ENCODE measurements around the gene AK2.
"Not testable (repeated sequence)": the region's sequence is repeated elsewhere in the genome, so short reads cannot be mapped to it uniquely, and the experiment has no call there.

AK2 gene

GRCh38 chr1:33036526-33037503 lies at the start of gene AK2:
TSS of gene AK2 (minus strand) at chr1:33036883. CDS start at chr1:33036828, 55 bp downstream.
- DNase-seq, result peak; percentile 92

- DNase-seq, result peak; percentile 58
Observed at GRCh38 chr1:33086384-33086850, 49.7 kb upstream of the AK2 start.

- DNase-seq, result no peak
Observed at GRCh38 chr1:33085332-33085731, 48.6 kb upstream of the AK2 start.

GRCh38 chr1:33082575-33083108 lies 46.0 kb upstream of the AK2 start:
- DNase-seq, result no peak

- peak; percentile 16 for DNase-seq
Observed at GRCh38 chr1:33081554-33082305, 45.0 kb upstream of the AK2 start.

- peak; percentile 99 for DNase-seq
Observed at GRCh38 chr1:33080885-33081553, 44.3 kb upstream of the AK2 start, which contains the start of gene AZIN2. TSS of gene AZIN2 (plus strand) at chr1:33081153. CDS start at chr1:33082250, 1,097 bp downstream.

- no peak for DNase-seq
Observed at GRCh38 chr1:33080373-33080772, 43.7 kb upstream of the AK2 start.

GRCh38 chr1:33078030-33078591 lies 41.4 kb upstream of the AK2 start:
- DNase-seq, result no peak

- DNase-seq, result no peak
Observed at GRCh38 chr1:33074193-33074945, 37.7 kb upstream of the AK2 start.

GRCh38 chr1:33072707-33073106 lies 36.0 kb upstream of the AK2 start:
- DNase-seq, result no peak

- DNase-seq, result no peak
Observed at GRCh38 chr1:33070628-33071027, 33.9 kb upstream of the AK2 start.

GRCh38 chr1:33068108-33068507 lies 31.4 kb upstream of the AK2 start:
- DNase-seq, result not testable (repeated sequence)

GRCh38 chr1:33066477-33066876 lies 29.8 kb upstream of the AK2 start:
- DNase-seq, result not testable (repeated sequence)

- no peak for DNase-seq
Observed at GRCh38 chr1:33065301-33065700, 28.6 kb upstream of the AK2 start.

- DNase-seq, result not testable (repeated sequence)
Observed at GRCh38 chr1:33064284-33064683, 27.6 kb upstream of the AK2 start.

- DNase-seq, result no peak
Observed at GRCh38 chr1:33061834-33062233, 25.2 kb upstream of the AK2 start.

- DNase-seq, result no peak
Observed at GRCh38 chr1:33060579-33061083, 23.9 kb upstream of the AK2 start.

- no peak for DNase-seq
Observed at GRCh38 chr1:33057095-33057494, 20.4 kb upstream of the AK2 start.

- DNase-seq, result no peak
Observed at GRCh38 chr1:33056426-33056825, 19.7 kb upstream of the AK2 start.

GRCh38 chr1:33055210-33056008 lies 18.7 kb upstream of the AK2 start:
- peak; percentile 32 for DNase-seq
